ENCODE results near the gene MAP4K4.
A peak's percentile ranks its signal among the peaks of the same experiment; 100 is the strongest.

MAP4K4 gene

GRCh38 chr2:101693991-101694588, 3.4 kb upstream of the MAP4K4 start:
- no peak for DNase-seq

- DNase-seq, result peak in 5 of 6 experiments; percentile 24 to 63 (median 36)
These were observed 1.0 kb upstream of the MAP4K4 start for GRCh38 chr2:101696272-101697123.

DNA sequence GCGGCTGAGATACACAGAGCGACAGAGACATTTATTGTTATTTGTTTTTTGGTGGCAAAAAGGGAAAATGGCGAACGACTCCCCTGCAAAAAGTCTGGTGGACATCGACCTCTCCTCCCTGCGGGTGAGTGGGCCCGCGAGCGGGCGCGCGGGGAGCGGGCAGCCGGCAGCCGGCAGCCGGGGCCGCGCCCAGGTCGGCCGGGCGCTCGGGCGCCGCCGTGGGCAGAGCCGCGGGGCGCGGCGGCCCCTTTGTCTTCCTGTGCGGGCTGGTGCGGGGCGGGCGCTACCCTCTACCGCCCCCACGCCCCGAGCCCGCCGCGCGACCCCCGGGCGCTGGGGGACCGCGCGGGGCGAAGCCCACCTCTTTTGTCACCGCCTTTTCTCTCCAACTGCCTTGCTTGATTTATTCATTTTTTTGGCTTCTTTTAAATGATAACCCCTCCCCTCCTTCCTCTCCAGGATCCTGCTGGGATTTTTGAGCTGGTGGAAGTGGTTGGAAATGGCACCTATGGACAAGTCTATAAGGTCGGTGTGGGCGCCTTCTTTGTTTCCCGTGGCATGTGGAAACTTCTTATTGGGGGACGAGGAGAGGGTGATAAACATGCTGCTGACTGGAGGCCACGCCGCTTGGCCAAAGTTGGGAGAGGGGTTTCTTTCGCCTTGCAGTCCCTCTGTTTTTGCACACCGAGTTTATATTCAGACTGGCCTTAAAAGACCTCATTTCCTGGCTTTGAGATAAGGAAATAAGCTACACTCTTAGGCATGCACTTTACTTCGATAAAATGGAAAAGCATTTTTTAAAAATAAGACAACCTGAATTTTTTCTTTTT, 722 bp downstream of the MAP4K4 start:
- DNase-seq, result peak in 4 of 6 experiments; percentile 14 to 45 (median 30)

GRCh38 chr2:101698844-101699754, 1.6 kb downstream of the MAP4K4 start:
- peak in 4 of 6 experiments; percentile 9 to 47 (median 38) for DNase-seq

- no peak for DNase-seq
These were observed 2.4 kb downstream of the MAP4K4 start for GRCh38 chr2:101699755-101700461.

- DNase-seq, result peak in 5 of 6 experiments; percentile 4 to 72 (median 46)
These were observed 6.5 kb downstream of the MAP4K4 start for GRCh38 chr2:101704046-101704466.

- no peak for DNase-seq
These were observed 7.5 kb downstream of the MAP4K4 start for GRCh38 chr2:101704816-101705578.

DNA sequence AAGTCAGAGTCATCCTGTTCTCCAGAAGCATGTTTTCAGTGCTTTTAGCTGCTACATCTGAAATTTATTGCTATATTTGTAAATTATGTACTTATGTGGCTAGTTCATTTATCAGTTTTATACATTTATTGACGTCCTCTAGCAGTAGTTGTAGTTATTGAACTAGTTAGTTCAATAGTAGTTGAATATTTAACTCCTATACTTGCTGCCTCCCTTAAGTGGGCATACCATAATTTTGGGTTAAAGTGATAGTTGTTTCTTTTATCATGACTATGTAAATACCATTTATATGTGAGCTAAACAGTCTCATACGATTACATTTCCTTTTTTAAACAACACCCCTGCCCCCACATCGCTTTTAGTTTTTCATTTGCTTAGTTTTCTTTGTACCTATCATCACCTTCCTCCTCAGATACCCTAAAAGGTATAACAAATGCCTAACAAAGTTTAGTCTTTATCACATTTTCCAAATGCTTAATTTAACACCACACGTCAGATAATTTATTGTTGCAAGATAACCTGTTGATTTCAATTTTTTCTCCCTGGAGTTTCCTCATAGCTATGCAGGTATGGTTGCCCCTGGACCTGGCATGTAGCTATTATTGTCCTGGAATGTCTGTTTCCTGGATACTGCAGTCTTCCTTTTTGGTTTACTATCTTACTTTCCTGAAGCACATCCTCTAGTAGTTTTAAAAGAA, 8.8 kb downstream of the MAP4K4 start:
- peak in 1 of 6 experiments; percentile 40 for DNase-seq

DNA sequence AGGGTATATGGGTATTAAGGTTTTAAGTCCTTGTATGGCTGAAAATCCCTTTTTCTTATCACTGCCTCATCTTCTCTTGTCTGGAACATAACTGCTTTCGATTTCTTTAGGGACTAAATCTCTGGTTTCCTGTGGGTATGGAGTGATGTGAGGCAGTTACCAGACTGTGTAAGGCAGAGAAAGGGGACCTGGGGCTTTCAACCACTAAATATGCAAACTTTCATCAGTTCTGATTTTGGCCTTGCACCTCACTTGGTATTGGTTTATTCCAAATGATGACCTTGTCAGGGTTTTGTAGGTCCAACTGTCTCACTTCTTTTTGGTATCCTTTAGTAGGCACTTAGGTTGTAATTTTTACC, 9.3 kb downstream of the MAP4K4 start:
- DNase-seq, result peak in 3 of 6 experiments; percentile 45 to 49 (median 47)

DNA sequence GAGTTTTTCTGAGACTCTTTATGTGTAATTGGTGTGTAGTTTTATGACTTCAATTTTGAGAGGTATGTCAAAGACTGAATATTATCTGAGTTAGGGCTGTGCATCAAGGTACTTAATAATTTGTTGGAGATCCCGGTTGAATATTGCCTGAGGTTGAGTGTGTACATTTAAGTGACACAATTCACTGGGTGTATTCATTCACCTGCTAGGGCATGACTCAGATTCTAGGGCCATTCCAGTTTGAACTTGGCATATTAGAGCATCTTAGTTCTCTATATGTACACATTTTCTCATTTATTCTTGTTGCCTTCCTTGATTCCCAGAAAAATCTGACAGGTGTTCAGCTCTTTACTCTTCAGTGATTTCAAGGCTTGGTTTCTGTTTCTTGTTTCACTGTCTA, 12.5 kb downstream of the MAP4K4 start:
- no peak for DNase-seq

DNA sequence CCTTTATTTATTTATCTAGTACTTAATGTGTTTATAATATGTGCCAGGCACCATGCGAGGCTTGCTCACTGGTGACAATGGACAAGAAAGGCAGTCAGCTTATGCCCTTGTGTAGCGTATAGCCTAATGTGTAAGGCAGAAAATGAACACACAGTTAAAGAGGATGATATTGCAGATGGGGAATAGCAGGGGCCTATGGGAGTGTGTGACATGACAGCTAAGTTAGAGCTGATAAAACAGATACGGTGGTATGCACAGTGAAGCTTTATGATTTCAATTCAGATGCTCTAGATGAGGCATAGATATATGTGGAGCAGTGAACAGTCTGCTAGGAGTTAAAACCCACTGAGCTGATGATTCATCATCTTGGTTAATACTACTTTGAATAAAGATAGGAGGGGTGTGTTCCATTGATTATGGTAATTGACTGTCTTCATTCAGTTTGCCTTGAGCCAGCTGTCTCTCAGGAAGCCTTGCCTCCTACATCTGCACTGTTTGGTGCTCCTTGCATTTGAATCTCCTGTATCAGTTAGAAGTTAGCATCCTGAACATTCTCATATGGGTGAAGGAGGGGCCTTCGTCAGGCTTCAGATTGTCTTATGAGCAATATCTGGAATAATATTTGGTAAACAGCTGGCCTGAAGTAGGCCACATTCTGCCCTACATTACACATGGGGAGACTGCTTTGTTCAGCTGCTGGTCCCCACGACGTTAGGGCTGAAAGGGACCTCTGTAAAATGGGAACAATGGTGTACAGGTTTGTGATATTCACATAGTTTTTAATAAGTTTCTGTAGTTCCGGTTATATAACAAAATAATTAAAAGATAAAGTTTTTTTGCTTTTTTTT, 13.2 kb downstream of the MAP4K4 start:
- no peak for DNase-seq

- DNase-seq, result no peak
These were observed 16.6 kb downstream of the MAP4K4 start for GRCh38 chr2:101714118-101714517.

DNA sequence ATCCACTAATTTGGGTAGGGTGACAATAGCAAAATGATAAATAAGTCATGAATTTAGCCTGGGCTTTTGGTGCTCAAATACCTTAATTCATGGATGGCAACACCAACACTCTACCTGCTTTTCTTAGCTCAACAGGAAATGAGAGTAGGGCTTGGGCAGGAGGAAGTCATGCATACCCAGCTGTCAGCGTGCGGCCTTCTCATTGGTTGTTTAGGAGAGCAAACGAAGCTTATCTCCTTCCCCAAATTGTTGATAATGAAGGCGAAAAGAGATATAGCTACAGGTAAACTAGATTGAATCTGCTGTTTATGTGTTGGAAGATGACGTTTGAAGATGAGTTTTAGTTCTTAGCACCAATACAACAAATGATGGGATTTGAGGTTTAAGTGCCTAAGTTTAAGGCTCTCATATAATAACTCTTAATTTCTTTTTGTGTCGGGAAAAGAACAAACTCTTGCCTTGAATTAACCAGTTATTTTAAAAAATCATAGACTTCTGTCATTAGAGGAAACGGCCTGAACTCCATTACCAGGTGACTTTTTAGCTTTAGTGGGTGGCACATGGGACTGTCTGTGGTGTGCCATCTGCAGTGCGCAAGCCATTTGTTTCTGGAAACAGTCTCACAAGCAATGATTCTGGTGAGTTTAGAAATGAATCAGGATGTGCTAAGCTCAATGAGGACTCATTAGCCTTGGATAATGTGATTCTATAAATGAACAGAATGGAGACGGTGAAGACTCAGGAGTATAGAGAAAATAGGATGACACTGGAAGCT, 19.8 kb downstream of the MAP4K4 start:
- DNase-seq, result peak in 5 of 6 experiments; percentile 18 to 61 (median 59)

DNA sequence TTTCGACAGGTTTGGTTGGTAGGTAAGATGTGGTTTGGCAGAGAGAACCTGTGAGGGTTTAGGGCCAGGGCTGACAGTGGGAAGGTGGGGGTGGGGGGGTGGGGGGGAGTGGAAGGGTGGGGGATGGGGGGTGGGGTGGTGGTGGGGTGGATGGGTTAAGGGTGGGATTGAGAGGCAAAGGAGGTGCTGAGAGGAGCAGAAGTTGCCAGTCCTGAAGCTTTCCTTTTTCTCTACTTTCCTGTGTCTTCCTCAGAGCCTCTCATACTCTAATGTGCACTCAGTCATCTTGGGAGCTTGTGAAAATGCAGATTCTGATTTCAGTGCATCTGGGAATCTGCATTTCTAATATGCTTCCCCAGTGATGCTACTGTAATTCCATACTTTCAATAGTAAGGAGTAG, 21.0 kb downstream of the MAP4K4 start:
- no peak for DNase-seq

DNA sequence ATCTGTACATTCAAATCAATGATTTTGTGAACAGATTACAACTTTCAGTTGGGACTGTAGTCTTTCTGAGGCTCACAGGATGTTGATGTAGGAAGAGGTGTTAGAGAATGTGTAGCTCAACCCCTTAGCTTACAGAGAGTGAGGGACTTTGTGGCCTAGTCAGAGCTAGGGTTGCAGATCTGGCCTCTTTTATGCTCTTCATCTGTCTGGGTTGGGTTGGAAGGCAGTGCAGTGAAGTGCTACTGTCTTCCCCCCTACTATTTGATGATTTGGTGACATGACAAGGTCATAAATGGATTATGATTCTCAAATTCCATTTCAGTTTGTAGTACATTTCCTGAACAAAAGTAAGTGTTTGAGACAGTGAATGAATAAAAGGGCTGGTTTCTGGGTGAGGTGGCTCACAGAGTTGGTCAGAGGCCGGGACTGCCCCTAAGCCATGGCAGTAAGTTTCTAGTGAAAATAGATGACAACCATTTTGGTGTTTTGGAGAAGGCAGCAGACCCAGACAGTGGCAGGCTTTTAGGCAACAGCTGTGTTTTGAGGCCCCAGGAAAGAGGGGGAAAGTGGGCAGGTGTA, 21.6 kb downstream of the MAP4K4 start:
- DNase-seq, result peak in 5 of 6 experiments; percentile 9 to 77 (median 65)

DNA sequence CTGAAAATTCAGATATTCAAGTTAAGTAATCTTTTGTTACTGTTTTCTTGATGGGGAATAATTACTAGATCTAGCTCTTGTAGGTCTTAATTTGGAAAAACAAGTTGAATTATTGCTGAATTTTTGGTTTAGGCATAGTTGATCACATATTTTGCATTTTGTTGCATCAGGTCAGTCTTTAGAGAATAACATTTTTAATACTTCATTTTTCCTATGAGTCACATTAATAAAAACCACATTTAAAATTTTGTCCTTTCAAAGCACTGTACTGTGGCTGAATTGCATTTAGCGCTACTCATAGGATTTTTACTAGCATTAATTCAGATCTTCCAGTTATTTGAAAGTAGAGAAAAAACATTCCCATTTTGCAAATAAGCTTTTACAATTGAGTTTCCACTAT, 23.2 kb downstream of the MAP4K4 start:
- no peak for DNase-seq

- DNase-seq, result no peak
These were observed 25.4 kb downstream of the MAP4K4 start for GRCh38 chr2:101722864-101723263.
